Activated T-cell treated with anti-CD3 and anti-CD28 coated beads, Interleukin-2, amount 50 U/mL, for 72 hours (primary cell): ENCODE data around the gene OR4K2. TPM values are rescaled to one million over a fixed set of nuclear protein-coding genes. Genes with fewer than 3 reads are reported as not detected.
"Not testable (repeated sequence)": the region's sequence is repeated elsewhere in the genome, so short reads cannot be mapped to it uniquely, and the experiment has no call there.

ENCODE experiments used
- ATAC-seq, 2 donors: fragments of 150-1000 bp; cut with Tn5 transposase; replicated peaks in 1 of 2; 2 replicates each; pipeline ENCODE4 v1.10.0; 2021; ENCODE audit warnings: moderate library complexity in 2 of 2, mild to moderate bottlenecking in 1 of 2
- DNase-seq, 2 donors: peaks; one replicate each; pipeline ENCODE4 v3.0.0; 2021 to 2022; ENCODE audit warnings: mixed read lengths in 1 of 2
- H3K27ac Mint-ChIP-seq: one replicate; pipeline ENCODE4 v1.8.0; 2022; ENCODE audit warnings: mild to moderate bottlenecking, moderate library complexity, mixed read lengths
- H3K27me3 Mint-ChIP-seq: one replicate; pipeline ENCODE4 v1.8.0; 2022; ENCODE audit warnings: low read depth, mixed read lengths
- H3K36me3 Mint-ChIP-seq, 2 donors: one replicate each; pipeline ENCODE4 v1.8.0; 2022; ENCODE audit warnings: mixed read lengths in 2 of 2, mild to moderate bottlenecking in 1 of 2; ENCODE audit not compliant: insufficient read depth in 2 of 2
- H3K4me1 Mint-ChIP-seq: one replicate; pipeline ENCODE4 v1.8.0; 2022; ENCODE audit warnings: low read depth, mixed read lengths
- H3K4me3 Mint-ChIP-seq, 2 donors: one replicate each; pipeline ENCODE4 v1.8.0; 2022; ENCODE audit warnings: mild to moderate bottlenecking in 2 of 2, mixed read lengths in 2 of 2, moderate library complexity in 2 of 2
- H3K9me3 Mint-ChIP-seq, 2 donors: one replicate each; pipeline ENCODE4 v1.8.0; 2022; ENCODE audit warnings: mixed read lengths in 2 of 2
- total RNA-seq, 2 donors: library from RNA; stranded (reverse); gene quantifications; one replicate each; pipeline ENCODE4 v1.2.3, GENCODE V29; 2022

Gene OR4K2, protein sequence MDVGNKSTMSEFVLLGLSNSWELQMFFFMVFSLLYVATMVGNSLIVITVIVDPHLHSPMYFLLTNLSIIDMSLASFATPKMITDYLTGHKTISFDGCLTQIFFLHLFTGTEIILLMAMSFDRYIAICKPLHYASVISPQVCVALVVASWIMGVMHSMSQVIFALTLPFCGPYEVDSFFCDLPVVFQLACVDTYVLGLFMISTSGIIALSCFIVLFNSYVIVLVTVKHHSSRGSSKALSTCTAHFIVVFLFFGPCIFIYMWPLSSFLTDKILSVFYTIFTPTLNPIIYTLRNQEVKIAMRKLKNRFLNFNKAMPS
- not detected for total RNA-seq

GRCh38 chr14:19874842-19875241, at the start of gene OR4K2:
TSS of gene OR4K2 (plus strand) at chr14:19875142. CDS start at chr14:19876268, 1,126 bp downstream.
- DNase-seq (no peak), ATAC-seq (no peak)
- H3K36me3 Mint-ChIP-seq: no peaks in the 10 kb centered on the region
- H3K27me3 Mint-ChIP-seq: no peaks in the 10 kb centered on the region
- no peak within 1 kb of the TSS for H3K27ac Mint-ChIP-seq
- H3K4me3 Mint-ChIP-seq: no peak within 1 kb of the TSS
- H3K4me1 Mint-ChIP-seq: no peaks in the 10 kb centered on the region
- no peaks in the 10 kb centered on the region for H3K9me3 Mint-ChIP-seq

- H3K36me3 Mint-ChIP-seq, H3K4me1 Mint-ChIP-seq, H3K27me3 Mint-ChIP-seq, H3K9me3 Mint-ChIP-seq, DNase-seq, H3K4me3 Mint-ChIP-seq, ATAC-seq, H3K27ac Mint-ChIP-seq: not testable (repeated sequence)
Measured at GRCh38 chr14:19827626-19828244, 47.2 kb upstream of the OR4K2 start.

DNA sequence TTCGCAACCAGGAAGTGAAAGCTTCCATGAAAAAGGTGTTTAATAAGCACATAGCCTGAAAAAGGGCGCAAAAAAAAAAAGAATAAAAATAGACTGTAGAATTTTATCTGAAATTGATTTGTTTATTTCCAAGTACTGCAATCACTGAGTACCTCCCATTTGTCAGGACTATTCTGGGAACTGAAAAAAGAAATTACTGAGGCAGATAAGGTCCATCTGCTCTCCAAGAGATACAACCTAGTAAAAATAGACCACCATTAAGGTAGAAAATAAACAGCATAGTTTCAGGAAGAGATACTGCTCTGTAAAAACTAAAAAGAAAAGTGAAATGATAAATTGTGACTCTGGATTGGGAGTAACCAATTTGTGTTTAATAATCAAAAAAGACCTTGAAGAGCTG, 46.6 kb upstream of the OR4K2 start:
- Mint-ChIP-seq H3K36me3 (no peaks in the 10 kb centered on the region), H3K27ac (no peak overlapping the region), H3K9me3 (no peaks in the 10 kb centered on the region), H3K4me1 (no peaks in the 10 kb centered on the region), H3K27me3 (no peaks in the 10 kb centered on the region), H3K4me3 (no peak overlapping the region)
- ATAC-seq (no peak), DNase-seq (no peak)

DNA sequence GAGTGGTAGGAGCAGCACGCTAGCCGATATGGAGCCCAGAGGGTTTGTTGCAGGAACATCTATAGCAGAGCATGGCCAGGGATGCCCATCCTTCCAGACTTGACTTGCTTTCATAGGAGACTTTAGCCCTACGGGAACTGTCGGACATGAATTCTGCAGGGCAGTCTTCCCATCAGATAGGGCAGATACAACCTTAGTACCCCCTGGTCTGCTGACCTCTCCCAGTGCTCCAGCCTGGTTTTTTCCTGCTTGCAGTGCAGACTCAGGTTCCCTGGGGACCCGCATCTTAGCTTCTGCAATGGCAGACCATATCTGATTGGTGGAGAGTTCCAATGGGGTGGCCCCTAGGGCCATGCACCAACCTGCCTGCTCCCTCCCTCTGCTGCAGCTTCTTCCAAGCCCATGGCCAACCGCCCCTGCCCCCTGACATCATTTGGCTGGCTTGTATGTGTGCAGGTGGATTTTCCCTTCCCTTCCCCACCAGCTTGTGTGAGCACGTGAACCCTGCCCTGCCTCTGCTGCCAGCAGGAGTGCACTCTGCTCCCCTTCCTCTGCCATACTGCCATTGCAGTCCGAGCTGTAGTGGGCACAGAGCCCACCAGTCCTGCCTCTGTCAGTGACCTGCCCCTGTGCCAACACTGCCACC, 40.6 kb upstream of the OR4K2 start:
- not testable (repeated sequence) for DNase-seq, ATAC-seq, H3K4me1 Mint-ChIP-seq, H3K27me3 Mint-ChIP-seq, H3K36me3 Mint-ChIP-seq, H3K9me3 Mint-ChIP-seq, H3K4me3 Mint-ChIP-seq, H3K27ac Mint-ChIP-seq

DNA sequence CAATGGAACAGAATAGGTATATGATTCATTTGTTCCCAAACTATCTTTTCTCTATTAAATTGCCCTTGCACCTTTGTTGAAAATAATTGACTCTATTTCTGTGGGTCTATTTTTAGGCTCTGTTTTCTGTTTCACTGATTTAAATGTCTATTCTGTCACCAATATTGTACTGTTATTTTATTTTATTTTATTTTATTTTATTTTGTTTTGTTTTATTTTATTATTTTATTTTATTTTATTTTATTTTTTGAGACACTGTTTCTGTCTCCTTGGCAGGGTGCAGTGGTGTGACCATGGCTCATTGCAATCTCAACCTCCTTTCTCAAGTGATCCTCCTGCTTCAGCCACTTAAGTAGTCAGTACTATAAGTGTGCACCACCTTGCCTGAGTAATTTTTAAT, 36.5 kb upstream of the OR4K2 start:
- no peaks in the 10 kb centered on the region for H3K36me3 Mint-ChIP-seq
- H3K27me3 Mint-ChIP-seq: no peaks in the 10 kb centered on the region
- H3K27ac Mint-ChIP-seq: no peak overlapping the region
- no peak overlapping the region for H3K4me3 Mint-ChIP-seq
- H3K9me3 Mint-ChIP-seq: peaks cover 0 to under 1% of the 10 kb centered on the region in 2 donors
- ATAC-seq: no peak
- H3K4me1 Mint-ChIP-seq: no peaks in the 10 kb centered on the region
- no peak for DNase-seq

- peak in 1 of 2 donors; percentile 32 for ATAC-seq
Measured at GRCh38 chr14:19851365-19851764, 23.6 kb upstream of the OR4K2 start.

GRCh38 chr14:19866061-19866669, 8.8 kb upstream of the OR4K2 start:
- H3K4me1 Mint-ChIP-seq, DNase-seq: not testable (repeated sequence)

More at GRCh38 chr14:19851365-19851764, 23.6 kb upstream of the OR4K2 start:
- DNase-seq: no peak
- H3K27me3 Mint-ChIP-seq: no peaks in the 10 kb centered on the region
- no peaks in the 10 kb centered on the region for H3K4me1 Mint-ChIP-seq
- no peak overlapping the region for H3K27ac Mint-ChIP-seq
- H3K36me3 Mint-ChIP-seq: no peaks in the 10 kb centered on the region
- peaks cover 4 to 5% of the 10 kb centered on the region in 2 donors for H3K9me3 Mint-ChIP-seq
- H3K4me3 Mint-ChIP-seq: no peak overlapping the region

DNA sequence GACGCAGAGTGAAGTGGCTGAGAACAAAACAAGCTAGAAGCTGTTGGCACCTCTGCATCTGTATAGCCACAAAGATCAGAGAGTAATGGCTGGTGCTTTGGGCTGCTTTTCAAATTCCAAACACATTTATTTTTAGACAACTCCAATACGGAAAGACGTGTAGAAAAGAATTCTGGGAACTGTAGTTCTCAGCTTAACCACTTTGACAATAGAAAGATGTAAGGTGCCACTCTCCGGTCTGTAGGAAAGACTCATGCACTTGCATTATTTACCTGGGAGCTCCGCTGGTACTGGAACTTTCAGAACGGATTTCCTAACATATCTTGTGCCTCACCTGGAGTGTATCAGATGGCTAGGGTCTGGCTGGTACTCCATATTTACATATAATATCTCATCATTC, 1.8 kb upstream of the OR4K2 start:
- Mint-ChIP-seq H3K4me3 (no peak overlapping the region), H3K27ac (no peak overlapping the region)
- ATAC-seq: no peak

More at GRCh38 chr14:19866061-19866669, 8.8 kb upstream of the OR4K2 start:
- not testable (repeated sequence) for H3K27ac Mint-ChIP-seq, H3K4me3 Mint-ChIP-seq, ATAC-seq, H3K27me3 Mint-ChIP-seq, H3K9me3 Mint-ChIP-seq, H3K36me3 Mint-ChIP-seq

DNA sequence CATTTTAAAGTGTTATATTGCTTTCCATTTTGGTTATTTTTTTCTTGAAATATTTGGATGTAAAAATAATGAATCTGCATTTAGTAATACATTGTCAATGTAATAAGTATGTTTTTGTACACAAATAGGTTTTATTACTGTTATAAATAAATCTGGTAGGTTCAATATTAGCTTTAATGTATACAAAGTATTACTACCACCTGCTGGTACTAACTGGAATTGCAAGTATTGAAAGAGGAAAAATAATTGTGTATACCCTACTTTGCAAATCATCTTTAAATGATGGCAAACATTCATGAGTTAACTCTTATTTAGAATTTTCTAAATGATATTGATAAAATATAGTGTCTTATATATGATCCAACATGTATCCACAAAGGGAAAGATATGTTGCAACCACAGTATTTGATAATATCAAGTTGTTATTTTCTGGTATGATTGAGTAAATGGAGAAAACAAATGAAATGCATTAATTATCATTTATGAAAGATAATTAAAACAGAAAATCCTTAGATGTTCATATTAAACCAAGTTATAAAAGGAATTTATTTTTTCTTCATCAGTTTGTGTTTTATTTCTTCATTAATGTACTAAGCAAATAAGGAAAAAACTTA, 3.2 kb downstream of the OR4K2 start:
- DNase-seq (no peak), ATAC-seq (no peak)
- H3K27ac Mint-ChIP-seq: no peak overlapping the region
- H3K4me3 Mint-ChIP-seq: no peak overlapping the region
- no peaks in the 10 kb centered on the region for H3K4me1 Mint-ChIP-seq
- no peaks in the 10 kb centered on the region for H3K9me3 Mint-ChIP-seq
- no peaks in the 10 kb centered on the region for H3K27me3 Mint-ChIP-seq
- no peaks in the 10 kb centered on the region for H3K36me3 Mint-ChIP-seq

More for the DNA sequence above, 1.8 kb upstream of the OR4K2 start:
- no peak for DNase-seq
- H3K36me3 Mint-ChIP-seq: no peaks in the 10 kb centered on the region
- no peaks in the 10 kb centered on the region for H3K27me3 Mint-ChIP-seq
- no peaks in the 10 kb centered on the region for H3K4me1 Mint-ChIP-seq
- H3K9me3 Mint-ChIP-seq: no peaks in the 10 kb centered on the region

GRCh38 chr14:19895282-19895681, 20.3 kb downstream of the OR4K2 start:
- H3K4me1 Mint-ChIP-seq: no peaks in the 10 kb centered on the region
- H3K27ac Mint-ChIP-seq: no peak overlapping the region
- DNase-seq (no peak), ATAC-seq (no peak)
- H3K4me3 Mint-ChIP-seq: no peak overlapping the region
- H3K27me3 Mint-ChIP-seq: no peaks in the 10 kb centered on the region
- peaks cover 5 to 8% of the 10 kb centered on the region in 2 donors for H3K36me3 Mint-ChIP-seq
- H3K9me3 Mint-ChIP-seq: peaks cover 13 to 16% of the 10 kb centered on the region in 2 donors

GRCh38 chr14:19900999-19901398, 26.1 kb downstream of the OR4K2 start:
- ATAC-seq: no peak
- Mint-ChIP-seq H3K4me3 (no peak overlapping the region), H3K27ac (no peak overlapping the region), H3K27me3 (no peaks in the 10 kb centered on the region), H3K36me3 (peaks cover 3 to 6% of the 10 kb centered on the region in 2 donors), H3K4me1 (no peaks in the 10 kb centered on the region), H3K9me3 (peaks cover 4 to 16% of the 10 kb centered on the region in 2 donors)
- no peak for DNase-seq

DNA sequence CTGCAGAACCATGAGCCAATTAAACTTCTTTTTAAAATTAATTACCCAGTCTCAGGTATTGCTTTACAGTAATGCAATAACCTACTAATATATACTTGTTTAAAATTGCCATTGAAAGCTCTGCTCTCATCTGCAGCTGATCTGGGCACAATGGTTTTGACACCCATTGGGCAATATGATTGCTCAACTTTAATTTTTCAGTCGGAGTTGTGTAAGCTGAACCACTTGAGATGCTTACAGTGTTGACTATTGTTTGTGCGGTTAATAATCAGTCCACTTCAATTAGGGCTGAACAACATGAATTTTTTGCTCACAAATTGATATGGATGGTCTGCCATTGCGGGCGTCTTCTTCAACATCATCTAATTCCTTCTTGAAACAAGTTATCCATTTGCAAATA, 27.5 kb downstream of the OR4K2 start:
- H3K27ac Mint-ChIP-seq: no peak overlapping the region
- H3K27me3 Mint-ChIP-seq: no peaks in the 10 kb centered on the region
- DNase-seq (no peak), ATAC-seq (no peak)
- H3K4me1 Mint-ChIP-seq: no peaks in the 10 kb centered on the region
- H3K36me3 Mint-ChIP-seq: peaks cover 1 to 3% of the 10 kb centered on the region in 2 donors
- H3K4me3 Mint-ChIP-seq: no peak overlapping the region
- H3K9me3 Mint-ChIP-seq: peaks cover 4 to 10% of the 10 kb centered on the region in 2 donors

- H3K9me3 Mint-ChIP-seq: peaks cover 1 to 3% of the 10 kb centered on the region in 2 donors
- DNase-seq: no peak
- H3K27ac Mint-ChIP-seq: no peak overlapping the region
- no peak for ATAC-seq
- no peak overlapping the region for H3K4me3 Mint-ChIP-seq
- H3K4me1 Mint-ChIP-seq: no peaks in the 10 kb centered on the region
- H3K36me3 Mint-ChIP-seq: peaks cover 0 to 2% of the 10 kb centered on the region in 2 donors
- H3K27me3 Mint-ChIP-seq: no peaks in the 10 kb centered on the region
Measured at GRCh38 chr14:19906665-19907064, 31.7 kb downstream of the OR4K2 start.
